Measurements from ENCODE around the gene PLCB1. TPM values are rescaled to one million over a fixed set of nuclear protein-coding genes. Genes with fewer than 3 reads are reported as not detected.
"Not testable (repeated sequence)": the region's sequence is repeated elsewhere in the genome, so short reads cannot be mapped to it uniquely, and the experiment has no call there.

Gene PLCB1
- total RNA-seq, 1 donor from 2014 or later: 24.4 TPM

- DNase-seq (ENCODE audit: extremely low read depth, low read depth, low spot score): no peak
These were observed 299.7 kb downstream of the PLCB1 start for GRCh38 chr20:8431538-8432434.

GRCh38 chr20:8432435-8433148, 300.5 kb downstream of the PLCB1 start:
- no peak for DNase-seq (ENCODE audit: extremely low read depth, low read depth, low spot score)

DNA sequence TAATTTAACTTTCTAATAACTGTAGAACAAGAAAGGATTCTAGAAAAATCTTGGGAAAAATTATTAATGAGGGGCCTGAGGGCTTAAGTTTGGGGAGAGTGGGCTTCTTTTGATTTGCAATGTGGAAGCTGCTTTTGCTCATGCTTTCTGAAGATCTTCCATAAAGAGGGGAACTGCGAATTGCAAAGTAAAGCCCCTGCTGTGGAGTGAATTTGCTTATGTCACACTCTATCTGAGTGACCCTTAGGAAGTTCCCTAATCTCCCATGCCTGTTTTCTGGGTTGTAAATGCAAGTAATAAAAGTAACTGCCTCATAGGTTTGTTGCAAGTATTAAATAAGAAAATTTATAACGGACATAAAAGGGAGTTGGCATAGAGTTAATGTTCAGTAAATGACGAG, 301.2 kb downstream of the PLCB1 start:
- no peak for DNase-seq (ENCODE audit: extremely low read depth, low read depth, low spot score)

- no peak for DNase-seq (ENCODE audit: extremely low read depth, low read depth, low spot score)
These were observed 302.3 kb downstream of the PLCB1 start for GRCh38 chr20:8434326-8434876.

DNA sequence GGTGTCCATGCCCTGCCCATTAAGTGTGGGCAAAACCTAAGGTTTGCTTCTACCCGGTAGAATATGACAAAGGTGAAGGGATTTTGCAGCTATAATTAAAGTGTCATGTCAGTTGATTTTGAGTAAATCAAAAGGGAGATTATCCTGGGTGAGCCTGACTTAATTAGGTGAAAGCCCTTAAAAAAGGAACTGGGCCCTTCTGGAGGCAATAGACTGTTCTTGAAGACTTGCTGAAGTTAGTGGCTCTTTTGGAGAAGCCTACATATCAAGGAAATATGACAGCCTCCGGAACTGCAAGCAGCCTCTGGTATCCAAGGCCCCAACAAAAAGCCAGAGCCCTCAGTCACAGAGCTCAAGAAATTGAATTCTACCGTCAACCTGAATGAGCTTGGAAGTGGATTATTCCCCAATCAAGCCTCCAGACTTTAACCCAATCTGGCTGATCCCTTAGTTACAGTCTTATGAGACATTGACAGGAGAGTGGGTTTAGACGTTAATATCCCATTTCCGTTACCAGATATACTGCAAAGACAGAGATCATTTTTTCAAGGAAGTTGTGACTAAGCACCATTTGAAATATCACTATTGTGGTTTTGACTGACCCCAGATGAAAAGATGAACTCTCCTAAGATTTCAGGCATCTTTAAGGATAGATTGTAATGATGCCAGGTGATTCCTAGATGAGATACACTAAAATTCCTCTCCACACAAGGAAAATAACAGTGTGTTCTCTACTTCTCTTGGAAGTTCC, 303.4 kb downstream of the PLCB1 start:
- DNase-seq (ENCODE audit: extremely low read depth, low read depth, low spot score): no peak

DNA sequence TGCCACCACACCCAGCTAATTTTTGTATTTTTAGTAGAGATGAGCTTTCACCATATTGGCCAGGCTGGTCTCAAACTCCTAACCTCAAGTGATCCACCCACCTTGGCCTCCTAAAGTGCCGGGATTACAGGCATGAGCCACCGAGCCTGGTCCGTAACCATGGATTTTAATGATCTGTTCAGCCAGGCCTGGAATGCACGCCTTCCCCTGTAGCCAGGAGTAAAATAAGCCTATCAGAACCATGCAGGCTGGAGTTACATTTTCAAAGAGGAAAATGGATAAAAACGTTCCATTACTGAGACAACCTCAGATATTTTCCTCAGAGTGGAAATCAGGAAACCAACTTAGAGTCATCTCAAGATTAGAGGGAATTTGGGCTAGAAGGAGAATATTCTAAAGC, 304.9 kb downstream of the PLCB1 start:
- not testable (repeated sequence) for DNase-seq (ENCODE audit: extremely low read depth, low read depth, low spot score)

DNA sequence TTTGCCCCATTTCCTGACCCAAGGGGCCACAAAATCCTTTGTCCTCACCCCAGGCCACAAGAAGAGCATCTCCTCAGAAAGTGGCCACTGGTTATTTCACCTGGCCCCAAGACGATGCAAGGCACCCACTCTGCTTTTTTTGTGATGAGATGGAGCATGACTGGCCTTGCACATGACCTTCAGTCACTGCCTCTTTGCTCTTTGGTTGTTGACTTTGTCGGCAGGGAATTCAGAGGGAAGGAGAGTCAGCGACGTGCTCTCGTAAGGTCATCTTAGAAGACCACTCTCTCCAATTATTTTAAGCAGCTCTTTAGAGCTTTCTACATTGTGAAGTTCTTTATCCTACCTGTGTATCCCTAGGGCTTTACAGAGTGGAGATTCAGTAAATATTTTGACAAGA, 306.7 kb downstream of the PLCB1 start:
- DNase-seq (ENCODE audit: extremely low read depth, low read depth, low spot score): no peak

GRCh38 chr20:8443464-8444072, 311.5 kb downstream of the PLCB1 start:
- DNase-seq (ENCODE audit: extremely low read depth, low read depth, low spot score): no peak

GRCh38 chr20:8447262-8448120, 315.4 kb downstream of the PLCB1 start:
- no peak for DNase-seq (ENCODE audit: extremely low read depth, low read depth, low spot score)

GRCh38 chr20:8449123-8449522, 317.1 kb downstream of the PLCB1 start:
- DNase-seq (ENCODE audit: extremely low read depth, low read depth, low spot score): no peak

DNA sequence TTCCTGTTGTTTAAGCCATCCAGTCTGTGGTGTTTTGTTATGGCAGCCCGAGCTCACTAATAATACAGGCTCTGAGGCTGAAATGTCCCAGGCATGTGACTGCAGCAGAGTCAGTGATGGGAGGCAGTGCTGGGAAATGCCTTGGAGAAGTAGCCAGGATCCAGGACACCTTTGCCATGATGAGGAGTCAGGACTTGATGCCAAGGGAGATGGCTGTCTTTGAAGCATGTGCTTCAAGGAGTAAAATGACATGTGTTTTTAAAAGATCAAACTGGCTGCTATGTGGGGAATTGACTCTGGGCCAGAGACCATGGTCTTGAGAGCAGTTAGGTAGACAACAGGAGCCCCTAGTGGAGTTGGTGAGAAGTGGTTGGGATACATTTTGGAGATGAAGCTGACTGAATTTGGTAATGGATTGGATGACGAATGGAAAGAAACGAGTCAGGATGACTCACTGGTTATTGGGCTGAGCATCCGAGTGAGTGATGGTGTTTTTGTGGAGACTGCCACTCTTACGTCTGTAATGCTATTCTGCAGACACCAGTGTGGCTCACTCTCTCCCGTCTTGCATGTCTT, 322.2 kb downstream of the PLCB1 start:
- peak; percentile 62 for DNase-seq (ENCODE audit: extremely low read depth, low read depth, low spot score)

GRCh38 chr20:8456765-8457164, 324.7 kb downstream of the PLCB1 start:
- DNase-seq (ENCODE audit: extremely low read depth, low read depth, low spot score): no peak

GRCh38 chr20:8457978-8458377, 325.9 kb downstream of the PLCB1 start:
- DNase-seq (ENCODE audit: extremely low read depth, low read depth, low spot score): no peak

GRCh38 chr20:8461186-8461585, 329.1 kb downstream of the PLCB1 start:
- no peak for DNase-seq (ENCODE audit: extremely low read depth, low read depth, low spot score)

GRCh38 chr20:8464368-8464767, 332.3 kb downstream of the PLCB1 start:
- no peak for DNase-seq (ENCODE audit: extremely low read depth, low read depth, low spot score)

- not testable (repeated sequence) for DNase-seq (ENCODE audit: extremely low read depth, low read depth, low spot score)
These were observed 334.7 kb downstream of the PLCB1 start for GRCh38 chr20:8466781-8467180.

GRCh38 chr20:8470156-8470555, 338.1 kb downstream of the PLCB1 start:
- DNase-seq (ENCODE audit: extremely low read depth, low read depth, low spot score): no peak

DNA sequence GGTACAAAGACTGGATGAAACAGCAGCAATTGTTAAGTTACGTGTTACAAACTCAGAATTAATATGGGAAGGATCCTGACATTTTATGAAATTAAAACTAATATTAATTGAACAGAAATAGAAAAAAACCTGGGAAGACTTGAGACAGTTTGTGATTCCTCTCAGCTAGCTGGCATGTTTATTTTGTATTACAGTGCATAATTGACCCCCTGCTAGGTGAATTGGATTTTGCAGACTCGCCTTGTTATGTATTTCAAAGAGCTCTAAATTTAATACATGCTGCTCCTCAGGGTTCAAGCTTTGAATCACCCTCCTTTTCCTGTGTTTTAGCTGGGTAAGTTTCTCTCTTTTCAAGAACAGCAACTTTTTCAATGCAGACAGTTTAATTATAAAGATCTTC, 339.4 kb downstream of the PLCB1 start:
- no peak for DNase-seq (ENCODE audit: extremely low read depth, low read depth, low spot score)

DNA sequence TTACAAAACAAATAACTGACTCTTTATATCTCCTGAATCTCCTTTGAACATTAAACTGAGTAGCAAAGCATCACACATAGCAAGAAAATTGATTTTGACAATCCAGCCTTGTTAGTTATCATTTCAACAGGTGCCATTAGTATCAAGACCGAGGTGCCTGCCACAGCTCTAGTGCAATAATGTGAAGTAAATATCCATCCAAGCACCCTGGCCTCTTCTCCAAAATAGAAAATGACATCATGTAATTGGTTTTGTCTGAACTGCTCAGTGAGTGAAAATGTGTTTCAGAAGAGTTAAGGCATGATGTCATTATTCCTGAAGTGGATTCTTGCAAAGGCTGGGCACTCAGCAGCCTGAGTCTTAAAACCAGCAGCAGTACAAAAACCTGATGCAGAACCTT, 341.4 kb downstream of the PLCB1 start:
- DNase-seq (ENCODE audit: extremely low read depth, low read depth, low spot score): no peak

Measured in glomerular endothelial cell (primary cell).